GM21515 (cell line): ENCODE measurements around the gene FCHSD1.
A peak's percentile ranks its signal among the peaks of the same experiment; 100 is the strongest.

ENCODE experiments used
- ATAC-seq: cut with Tn5 transposase; IDR thresholded peaks from one replicate; pipeline ENCODE4 v1.9.1; 2021; ENCODE audit not compliant: unreplicated experiment

FCHSD1 gene

DNA sequence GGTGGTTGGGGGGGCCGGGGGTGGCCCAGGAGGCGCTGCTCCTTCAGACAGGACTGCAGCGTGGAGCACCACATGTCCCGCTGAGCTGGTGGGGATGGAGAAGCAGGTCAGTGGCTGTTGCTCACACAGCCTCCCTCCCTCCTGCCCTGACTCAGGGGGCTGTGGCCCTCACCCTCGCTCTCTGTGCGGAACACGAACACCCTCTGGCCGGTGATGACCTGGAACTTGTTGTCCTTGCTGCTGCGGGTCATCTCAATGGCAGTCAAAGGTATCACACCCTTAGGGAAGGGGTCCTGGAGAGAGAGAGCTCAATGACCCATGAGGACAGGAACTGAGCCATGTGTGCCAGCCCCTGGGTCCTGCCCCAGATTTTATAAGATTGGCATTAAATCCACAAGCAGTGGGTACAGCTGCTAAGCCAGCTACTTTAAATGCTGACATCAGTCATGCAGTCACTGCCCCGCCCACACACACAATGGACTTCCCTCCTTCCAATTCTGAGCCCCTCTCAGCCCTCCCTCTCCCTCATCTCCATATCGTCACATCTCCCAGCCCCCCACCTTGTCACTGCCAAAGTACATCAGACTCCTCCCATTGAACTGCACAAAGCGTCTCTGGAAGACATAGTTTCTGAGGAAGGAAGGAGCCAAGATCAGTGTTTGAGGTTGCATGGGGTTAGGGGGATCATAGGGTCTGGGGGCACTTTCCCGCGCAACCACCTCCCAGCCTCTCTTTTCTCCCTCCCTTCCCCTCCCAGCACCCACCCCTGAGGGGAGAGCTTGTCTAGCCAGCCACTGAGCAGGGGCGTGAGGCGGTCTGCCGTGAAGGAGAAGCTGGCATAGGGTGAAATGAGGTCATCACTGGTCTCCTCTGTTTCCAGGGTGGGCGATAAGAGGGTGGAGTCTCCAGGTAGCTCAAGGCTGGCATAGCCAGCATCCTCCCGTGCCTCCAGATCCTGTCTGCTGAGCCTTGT lies 21.9 kb upstream of the FCHSD1 start:
- no peak for ATAC-seq

GRCh38 chr5:141672071-141672840 lies 21.0 kb upstream of the FCHSD1 start:
- ATAC-seq: no peak

DNA sequence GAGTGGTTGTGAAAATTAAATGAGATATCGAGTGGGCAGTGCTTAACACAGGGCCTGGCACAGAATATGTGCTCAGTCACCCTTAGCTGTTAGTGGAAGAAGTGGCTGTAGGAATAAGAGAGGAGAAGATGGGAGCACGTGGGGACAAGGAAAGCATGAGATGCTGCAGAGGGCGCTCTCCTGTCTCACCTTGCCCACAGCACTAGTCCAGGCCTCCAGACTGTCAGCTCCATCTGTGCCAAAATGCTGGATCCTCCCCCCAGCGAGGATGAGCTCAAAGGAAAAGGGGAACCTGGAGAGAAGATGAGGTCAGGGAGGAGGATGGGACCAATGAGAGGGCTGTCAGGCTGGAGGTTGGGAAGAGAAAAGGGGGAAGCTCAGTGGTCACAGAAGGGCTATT lies 18.3 kb upstream of the FCHSD1 start:
- no peak for ATAC-seq

- ATAC-seq: no peak
Measured at GRCh38 chr5:141668601-141669265, 17.5 kb upstream of the FCHSD1 start.

DNA sequence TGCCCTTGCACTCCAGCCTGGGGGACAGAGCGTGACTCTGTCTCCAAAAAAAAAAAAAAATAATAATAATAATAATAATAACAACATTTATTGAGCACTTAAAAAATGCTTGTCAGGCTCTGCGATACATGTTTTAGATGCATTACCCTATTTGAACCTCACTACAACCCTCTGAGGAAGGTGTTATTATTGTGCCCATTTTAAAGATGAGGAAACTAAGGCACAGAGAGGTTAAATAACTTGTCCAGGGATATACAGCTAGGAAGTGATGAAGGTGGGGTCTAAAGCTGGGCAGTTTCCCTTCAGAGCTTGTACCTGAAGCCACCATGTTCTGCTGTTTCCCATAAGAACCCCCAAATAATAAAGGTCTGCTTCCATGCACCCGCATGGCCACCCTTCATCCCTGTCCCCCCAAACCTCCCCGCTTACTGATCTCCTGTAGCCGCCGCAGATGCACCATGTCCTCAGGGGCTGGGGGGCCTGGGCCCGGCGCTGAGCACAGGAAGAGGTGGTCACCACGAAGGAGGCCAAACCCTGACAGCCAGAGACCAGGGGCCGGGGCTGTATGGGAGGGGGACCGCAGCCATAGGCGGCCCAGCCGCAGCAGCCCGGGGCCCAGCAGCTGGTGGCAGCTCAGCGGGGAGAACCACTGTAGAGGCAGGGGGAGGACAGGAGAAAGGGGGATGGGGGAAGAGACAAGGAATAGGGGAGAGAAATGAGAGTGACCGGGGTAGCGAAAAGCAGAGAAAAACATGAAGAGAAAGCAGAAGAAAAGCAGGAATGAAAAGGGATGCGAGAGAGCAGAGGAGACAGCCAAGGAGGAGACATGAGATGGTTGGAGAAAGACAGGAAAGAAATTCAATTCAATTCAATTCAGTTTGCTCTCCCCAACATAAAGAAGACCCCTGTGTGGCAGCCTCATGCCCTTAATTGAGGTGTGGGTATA lies 15.1 kb upstream of the FCHSD1 start:
- ATAC-seq: no peak

DNA sequence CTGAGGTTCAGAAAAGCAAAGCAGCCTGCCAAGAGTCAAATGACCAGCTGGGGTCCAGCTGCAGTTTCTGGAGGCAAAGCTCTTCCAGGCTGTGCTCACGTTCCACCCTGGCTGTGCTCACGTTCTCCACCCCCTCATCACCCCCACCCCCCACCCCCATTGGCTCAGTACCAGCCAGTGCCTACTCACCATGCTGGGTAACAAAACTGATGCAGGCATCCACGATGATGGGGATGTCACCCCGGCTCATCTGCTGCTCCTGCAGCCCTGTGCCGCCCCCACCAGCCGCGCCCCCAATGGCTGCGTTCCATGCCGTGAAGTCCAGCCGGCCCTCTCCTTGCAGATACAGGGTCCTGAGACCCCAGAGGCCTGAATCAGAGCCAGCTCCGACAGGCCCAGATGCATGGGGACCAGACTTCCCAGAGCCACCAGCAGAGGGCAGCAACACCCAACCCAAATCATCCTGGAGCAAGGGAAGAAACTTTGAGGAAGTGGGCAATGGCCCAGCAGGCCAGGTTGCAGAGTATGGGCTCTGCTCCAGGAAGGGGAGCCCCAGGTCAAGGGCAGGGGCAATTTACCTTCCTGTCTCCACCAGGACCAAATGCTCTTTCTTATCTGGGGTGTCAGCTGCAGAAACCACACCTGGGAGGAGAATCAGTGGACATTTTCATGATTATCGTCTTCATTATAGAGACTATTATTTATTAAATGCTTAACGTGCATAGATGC lies 13.7 kb upstream of the FCHSD1 start:
- peak; percentile 93 for ATAC-seq

GRCh38 chr5:141663506-141663905 lies 12.3 kb upstream of the FCHSD1 start:
- no peak for ATAC-seq

- no peak for ATAC-seq
Measured at GRCh38 chr5:141662028-141662427, 10.8 kb upstream of the FCHSD1 start.

DNA sequence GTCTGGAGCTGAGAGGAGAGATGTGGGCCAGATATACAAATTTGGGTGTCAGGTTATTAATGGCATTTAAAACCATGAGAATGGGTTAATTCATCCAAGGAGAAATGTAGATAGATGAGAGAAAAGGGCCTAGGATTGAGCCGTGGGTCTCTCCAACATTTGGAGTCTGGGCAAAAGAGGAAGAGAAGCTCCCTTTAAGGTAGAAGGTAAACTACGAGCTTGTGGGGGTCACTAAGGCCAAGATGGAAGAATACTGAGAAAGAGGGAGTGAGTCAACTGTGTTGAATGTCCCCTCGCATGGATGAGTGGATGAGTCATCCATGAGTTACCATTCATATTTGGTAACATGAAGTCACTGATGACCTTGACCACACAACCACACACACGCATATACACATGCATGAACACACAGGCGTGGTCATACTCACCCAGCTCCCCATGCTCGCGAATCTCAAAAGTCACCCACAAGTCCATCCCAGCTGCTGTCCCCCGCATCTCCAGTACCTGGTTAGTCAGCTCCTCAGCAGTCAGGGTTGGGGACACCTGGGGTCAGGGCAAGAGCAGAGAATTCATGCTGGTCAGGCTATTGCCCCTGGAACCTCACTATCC lies 6.8 kb upstream of the FCHSD1 start:
- ATAC-seq: no peak

GRCh38 chr5:141657404-141657803 lies 6.2 kb upstream of the FCHSD1 start:
- no peak for ATAC-seq

- no peak for ATAC-seq
Measured at GRCh38 chr5:141656396-141656795, 5.2 kb upstream of the FCHSD1 start.

DNA sequence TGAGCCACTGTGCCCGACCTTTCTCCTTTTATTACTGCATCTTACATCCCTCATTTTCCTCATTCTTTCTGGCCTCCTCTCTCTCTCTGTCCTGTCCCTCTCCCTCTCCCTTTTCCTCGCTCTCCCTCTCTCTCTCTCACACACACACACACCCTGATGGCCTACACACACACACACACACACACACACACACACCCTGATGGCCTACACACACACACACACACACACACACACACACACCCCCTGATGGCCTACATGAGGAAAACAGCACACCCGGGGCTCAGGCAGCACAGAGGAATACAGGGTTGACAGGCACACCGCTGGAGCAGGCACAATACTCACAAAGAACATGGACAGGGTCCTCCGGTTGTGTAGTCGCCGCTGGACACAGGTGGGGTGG lies 3.8 kb upstream of the FCHSD1 start:
- no peak for ATAC-seq

DNA sequence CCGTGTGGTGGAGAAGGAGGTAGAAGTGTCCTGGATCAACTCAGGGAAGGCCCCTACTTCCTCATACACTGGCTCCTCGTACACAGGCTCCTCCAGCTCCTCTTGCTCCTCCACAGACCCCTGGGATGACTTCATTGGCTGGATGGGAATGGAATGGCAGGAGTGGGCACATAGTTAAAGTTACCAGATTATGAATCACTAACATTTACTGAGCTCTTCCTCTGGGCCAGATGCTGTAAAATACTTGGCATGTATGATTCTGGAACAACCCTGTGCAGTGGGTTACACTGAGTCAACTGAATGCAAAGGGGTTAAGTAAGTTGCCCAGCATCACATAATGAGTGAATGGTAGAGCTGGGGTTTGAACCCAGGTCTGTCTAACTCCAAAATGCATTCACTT lies 3.1 kb upstream of the FCHSD1 start:
- no peak for ATAC-seq

DNA sequence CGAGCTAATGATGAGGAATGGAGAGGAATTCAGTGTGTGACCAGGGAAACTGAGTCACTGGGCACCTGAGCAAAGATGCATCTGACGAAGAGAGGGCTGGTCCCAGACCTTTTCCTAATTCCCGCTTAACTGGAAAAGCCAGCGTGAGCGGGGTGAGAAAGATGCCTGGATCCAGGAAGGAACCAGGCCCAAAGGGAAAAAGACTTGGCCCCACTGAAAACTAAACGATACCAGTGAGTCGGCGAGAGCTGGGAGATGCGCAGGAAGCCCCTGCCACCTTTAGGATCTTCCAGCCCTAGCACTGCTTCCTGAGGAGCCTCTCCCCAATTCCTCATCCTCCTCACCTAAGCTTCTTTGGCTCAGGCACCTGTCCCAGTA lies 499 bp upstream of the FCHSD1 start:
- no peak for ATAC-seq

GRCh38 chr5:141649972-141650371 lies 1.2 kb downstream of the FCHSD1 start:
- no peak for ATAC-seq

- no peak for ATAC-seq
Measured at GRCh38 chr5:141649056-141649688, 2.0 kb downstream of the FCHSD1 start.

GRCh38 chr5:141647851-141648250 lies 3.4 kb downstream of the FCHSD1 start:
- ATAC-seq: no peak

DNA sequence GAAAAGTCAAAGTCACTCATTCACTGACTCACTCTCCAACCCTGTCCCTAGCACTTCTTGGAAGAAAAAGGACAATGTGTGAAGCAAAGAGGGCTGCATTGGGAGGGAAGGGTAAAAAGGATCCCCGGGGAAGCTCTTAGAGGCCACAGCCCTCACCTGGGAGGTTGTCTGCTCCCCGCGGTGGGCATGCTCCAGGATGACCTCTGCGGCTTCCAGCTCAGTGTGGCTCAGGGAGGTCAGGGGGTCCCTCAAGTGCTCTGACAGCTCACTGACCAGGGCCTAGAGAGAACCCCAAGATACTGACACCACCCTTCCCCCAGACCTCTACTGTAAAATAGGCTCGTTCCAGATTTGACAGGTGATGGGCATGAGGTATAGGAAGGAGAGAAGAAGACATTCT lies 4.0 kb downstream of the FCHSD1 start:
- ATAC-seq: no peak

DNA sequence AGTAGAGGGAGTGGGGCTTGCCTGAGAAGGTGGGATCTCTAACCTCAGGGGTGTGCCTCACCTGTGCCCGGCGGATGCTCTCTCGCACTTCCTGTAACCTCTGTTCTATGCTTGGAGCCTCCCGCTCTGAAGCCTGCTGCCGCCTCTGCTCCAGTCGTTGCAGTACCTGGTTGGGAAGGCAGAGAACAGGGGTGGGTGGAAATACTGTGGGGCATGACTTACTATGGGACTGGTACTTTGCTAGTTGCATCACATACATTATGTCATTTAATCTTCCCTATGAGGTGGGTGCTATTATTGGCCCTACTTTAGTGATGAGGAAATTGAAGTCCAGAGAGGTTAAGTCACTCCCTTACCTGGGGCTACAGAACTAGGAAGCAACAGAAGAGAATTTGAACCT lies 5.2 kb downstream of the FCHSD1 start:
- no peak for ATAC-seq
